Ureter (tissue), 1 donor: ENCODE results near the gene SPAG8. TPM values are rescaled to one million over a fixed set of nuclear protein-coding genes. Genes with fewer than 3 reads are reported as not detected.
A peak's percentile ranks its signal among the peaks of the same experiment; 100 is the strongest.

Experiments used
- DNase-seq: peaks from one replicate; pipeline ENCODE4 v3.0.0-alpha.2; 2020; ENCODE audit warnings: low spot score
- total RNA-seq: library from RNA; stranded (reverse); gene quantifications from one replicate; pipeline ENCODE4 v1.2.4, GENCODE V29; 2023
- donor health status: DM: yes; HTN: yes; CAD: no.

Gene SPAG8
- total RNA-seq, 1 donor from 2014 or later: 6.4 TPM

- DNase-seq: no peak
Measured at GRCh38 chr9:35778496-35778895, 33.6 kb downstream of the SPAG8 start.

GRCh38 chr9:35776018-35776417 is 36.0 kb downstream of the SPAG8 start:
- DNase-seq: no peak

GRCh38 chr9:35774907-35775635 is 37.0 kb downstream of the SPAG8 start:
- no peak for DNase-seq

GRCh38 chr9:35771943-35772342 is 40.1 kb downstream of the SPAG8 start:
- no peak for DNase-seq

GRCh38 chr9:35771534-35771933 is 40.5 kb downstream of the SPAG8 start:
- DNase-seq: peak; percentile 61

- peak; percentile 61 for DNase-seq
Measured at GRCh38 chr9:35771075-35771433, 41.0 kb downstream of the SPAG8 start.

- DNase-seq: no peak
Measured at GRCh38 chr9:35769763-35770162, 42.3 kb downstream of the SPAG8 start.

- DNase-seq: no peak
Measured at GRCh38 chr9:35767458-35767857, 44.6 kb downstream of the SPAG8 start.

- DNase-seq: no peak
Measured at GRCh38 chr9:35766997-35767396, 45.1 kb downstream of the SPAG8 start.

- no peak for DNase-seq
Measured at GRCh38 chr9:35763803-35764202, 48.3 kb downstream of the SPAG8 start.

GRCh38 chr9:35763181-35763580 is 48.9 kb downstream of the SPAG8 start:
- no peak for DNase-seq

- DNase-seq: no peak
Measured at GRCh38 chr9:35760651-35761050, 51.4 kb downstream of the SPAG8 start.

GRCh38 chr9:35759795-35760194 is 52.3 kb downstream of the SPAG8 start:
- DNase-seq: no peak

Other genes with a start within 250 kb of the SPAG8 start
- 25.6 TPM for gene TESK1, start 207.0 kb downstream of the SPAG8 start, total RNA-seq
- 2.0 TPM for gene CD72, start 193.8 kb downstream of the SPAG8 start, total RNA-seq
- 0.52 TPM for gene SIT1, start 161.3 kb downstream of the SPAG8 start, total RNA-seq
- 3,373 TPM for gene RMRP, start 154.2 kb downstream of the SPAG8 start, total RNA-seq
- gene CCDC107, start 154.0 kb downstream of the SPAG8 start, total RNA-seq: 22.4 TPM
- gene ARHGEF39, start 147.1 kb downstream of the SPAG8 start, total RNA-seq: 1.0 TPM
- not detected for gene CA9, start 138.3 kb downstream of the SPAG8 start, total RNA-seq
- gene TPM2, start 122.3 kb downstream of the SPAG8 start, total RNA-seq: 559 TPM
- 340 TPM for gene TLN1, start 80.1 kb downstream of the SPAG8 start, total RNA-seq
- 30.7 TPM for gene CREB3, start 79.6 kb downstream of the SPAG8 start, total RNA-seq
- gene GBA2, start 63.0 kb downstream of the SPAG8 start, total RNA-seq: 108 TPM
- gene RGP1, start 63.0 kb downstream of the SPAG8 start, total RNA-seq: 34.3 TPM
- gene MSMP, start 58.0 kb downstream of the SPAG8 start, total RNA-seq: not detected
- 21.8 TPM for gene NPR2, start 20.7 kb downstream of the SPAG8 start, total RNA-seq
- 40.5 TPM for gene HINT2, start 2.8 kb upstream of the SPAG8 start, total RNA-seq
- gene FAM221B, start 16.5 kb upstream of the SPAG8 start, total RNA-seq: 0.26 TPM
- gene TMEM8B, start 17.0 kb upstream of the SPAG8 start, total RNA-seq: 32.3 TPM
- gene OR13J1, start 58.1 kb upstream of the SPAG8 start, total RNA-seq: not detected
- gene HRCT1, start 93.9 kb upstream of the SPAG8 start, total RNA-seq: 7.2 TPM
- gene SPAAR, start 97.2 kb upstream of the SPAG8 start, total RNA-seq: 1.9 TPM
- gene OR2S2, start 145.9 kb upstream of the SPAG8 start, total RNA-seq: not detected
- gene RECK, start 224.7 kb upstream of the SPAG8 start, total RNA-seq: 10.3 TPM